Measurements from ENCODE around the gene BID.
A peak's percentile ranks its signal among the peaks of the same experiment; 100 is the strongest.

Gene BID

GRCh38 chr22:17733466-17733865, 40.8 kb downstream of the BID start:
- intact Hi-C loops (cut with DNase I; ENCODE audit: low total_unique reads): no loop called here
- Histone ChIP-seq H3K27ac (no peak overlapping the region), H3K36me3 (peaks cover 28 to 69% (median 38%) of the 10 kb centered on the region in 3 donors), H3K27me3 (no peaks in the 10 kb centered on the region), H3K4me1 (no peaks in the 10 kb centered on the region), H3K4me3 (no peak overlapping the region), H3K9me3 (no peaks in the 10 kb centered on the region)
- TF ChIP-seq, protein P1, sequence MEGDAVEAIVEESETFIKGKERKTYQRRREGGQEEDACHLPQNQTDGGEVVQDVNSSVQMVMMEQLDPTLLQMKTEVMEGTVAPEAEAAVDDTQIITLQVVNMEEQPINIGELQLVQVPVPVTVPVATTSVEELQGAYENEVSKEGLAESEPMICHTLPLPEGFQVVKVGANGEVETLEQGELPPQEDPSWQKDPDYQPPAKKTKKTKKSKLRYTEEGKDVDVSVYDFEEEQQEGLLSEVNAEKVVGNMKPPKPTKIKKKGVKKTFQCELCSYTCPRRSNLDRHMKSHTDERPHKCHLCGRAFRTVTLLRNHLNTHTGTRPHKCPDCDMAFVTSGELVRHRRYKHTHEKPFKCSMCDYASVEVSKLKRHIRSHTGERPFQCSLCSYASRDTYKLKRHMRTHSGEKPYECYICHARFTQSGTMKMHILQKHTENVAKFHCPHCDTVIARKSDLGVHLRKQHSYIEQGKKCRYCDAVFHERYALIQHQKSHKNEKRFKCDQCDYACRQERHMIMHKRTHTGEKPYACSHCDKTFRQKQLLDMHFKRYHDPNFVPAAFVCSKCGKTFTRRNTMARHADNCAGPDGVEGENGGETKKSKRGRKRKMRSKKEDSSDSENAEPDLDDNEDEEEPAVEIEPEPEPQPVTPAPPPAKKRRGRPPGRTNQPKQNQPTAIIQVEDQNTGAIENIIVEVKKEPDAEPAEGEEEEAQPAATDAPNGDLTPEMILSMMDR (IDR thresholded peaks at IDR 0.05): no peak
- no peak for DNase-seq

DNA sequence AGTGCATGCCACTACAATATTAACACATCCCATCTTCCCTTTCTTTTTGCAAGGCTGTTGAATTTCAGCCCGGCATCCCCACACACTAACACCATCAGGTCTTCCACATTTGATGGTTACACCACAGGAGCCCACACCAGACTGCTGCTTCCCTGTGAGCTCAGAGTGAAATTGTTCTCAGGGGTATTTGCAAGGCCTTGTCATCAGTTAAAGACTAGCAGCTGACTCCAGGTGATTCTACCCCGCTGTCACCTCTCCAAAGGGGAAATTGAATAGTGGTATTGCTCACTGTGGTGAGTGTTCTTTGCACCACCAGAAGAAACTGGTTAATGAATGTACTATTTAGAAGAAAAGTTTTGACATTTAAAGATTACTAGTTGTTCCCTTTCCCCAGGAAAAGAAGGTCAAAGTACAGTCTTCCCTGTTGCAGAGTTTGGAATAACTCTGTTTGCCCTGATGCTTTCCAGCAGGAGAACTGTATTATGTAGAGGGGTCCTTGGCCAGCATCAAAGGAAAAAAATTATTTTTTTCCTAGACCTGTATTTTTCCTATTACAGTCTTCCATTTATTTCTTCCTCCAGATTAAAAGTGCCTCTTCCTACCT, 41.9 kb downstream of the BID start:
- peaks cover 0 to 7% (median 5%) of the 10 kb centered on the region in 4 donors for H3K4me1 ChIP-seq
- H3K9me3 ChIP-seq: no peaks in the 10 kb centered on the region
- peak in 1 of 2 donors; percentile 15 for DNase-seq
- H3K27me3 ChIP-seq: no peaks in the 10 kb centered on the region
- intact Hi-C loops (cut with DNase I; ENCODE audit: low total_unique reads): no loop called here
- TF ChIP-seq, protein P1 (IDR thresholded peaks at IDR 0.05): no peak
- no peak overlapping the region for H3K27ac ChIP-seq
- no peak overlapping the region for H3K4me3 ChIP-seq
- peaks cover 28 to 76% (median 46%) of the 10 kb centered on the region in 3 donors for H3K36me3 ChIP-seq

- Histone ChIP-seq H3K4me1 (peaks cover 0 to 35% (median 21%) of the 10 kb centered on the region in 4 donors), H3K9me3 (no peaks in the 10 kb centered on the region), H3K27me3 (no peaks in the 10 kb centered on the region), H3K4me3 (no peak overlapping the region), H3K36me3 (peaks cover 28 to 70% (median 45%) of the 10 kb centered on the region in 3 donors), H3K27ac (no peak overlapping the region)
- intact Hi-C loops (cut with DNase I; ENCODE audit: low total_unique reads): loop anchor here (10.0 kb wide), 1 partner anchor 1585 kb away; no protein-coding TSS in a partner anchor
- TF ChIP-seq, protein P1 (IDR thresholded peaks at IDR 0.05): no peak
- DNase-seq: no peak
Measured at GRCh38 chr22:17729561-17729960, 44.7 kb downstream of the BID start.

DNA sequence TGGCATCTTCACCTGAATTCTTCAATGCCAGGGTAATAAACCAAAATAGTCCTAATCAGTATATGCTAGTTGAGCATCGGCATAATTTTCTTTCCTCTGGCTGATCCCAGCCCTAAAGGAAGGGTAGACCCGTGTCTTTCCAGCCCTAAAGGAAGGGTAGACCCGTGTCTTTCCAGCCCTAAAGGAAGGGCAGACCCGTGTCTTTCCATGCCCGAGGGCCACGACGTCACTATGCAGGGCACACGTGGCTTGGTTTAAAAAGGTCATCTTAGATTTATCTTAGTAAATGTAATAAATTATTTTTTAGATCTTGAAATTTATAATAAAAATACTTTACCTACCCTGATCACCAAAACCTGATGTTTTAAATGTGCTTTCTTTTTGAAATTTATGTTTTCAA, 45.5 kb downstream of the BID start:
- peaks cover 26 to 62% (median 40%) of the 10 kb centered on the region in 3 donors for H3K36me3 ChIP-seq
- no peaks in the 10 kb centered on the region for H3K9me3 ChIP-seq
- H3K4me1 ChIP-seq: peaks cover 0 to 43% (median 24%) of the 10 kb centered on the region in 4 donors
- no peaks in the 10 kb centered on the region for H3K27me3 ChIP-seq
- no peak overlapping the region for H3K27ac ChIP-seq
- DNase-seq: no peak
- TF ChIP-seq, protein P1 (IDR thresholded peaks at IDR 0.05): no peak
- intact Hi-C loops (cut with DNase I; ENCODE audit: low total_unique reads): loop anchor here (10.0 kb wide), 1 partner anchor 1586 kb away; no protein-coding TSS in a partner anchor
- H3K4me3 ChIP-seq: no peak overlapping the region

GRCh38 chr22:17726928-17727897, 47.1 kb downstream of the BID start:
- peaks cover 18 to 47% (median 27%) of the 10 kb centered on the region in 3 donors for H3K36me3 ChIP-seq
- H3K27ac ChIP-seq: peak overlapping the region; percentile 17 to 67
- H3K4me1 ChIP-seq: peaks cover 0 to 43% (median 24%) of the 10 kb centered on the region in 4 donors
- intact Hi-C loops (cut with DNase I; ENCODE audit: low total_unique reads): loop anchor here (10.0 kb wide), 1 partner anchor 1588 kb away; no protein-coding TSS in a partner anchor
- H3K27me3 ChIP-seq: no peaks in the 10 kb centered on the region
- TF ChIP-seq, protein P1 (IDR thresholded peaks at IDR 0.05): no peak
- DNase-seq: no peak
- no peak overlapping the region for H3K4me3 ChIP-seq
- H3K9me3 ChIP-seq: no peaks in the 10 kb centered on the region
